ENCODE measurements around the gene HOXA6.

HOXA6 gene

GRCh38 chr7:27106901-27107240, 40.7 kb downstream of the HOXA6 start:
- Histone ChIP-seq H3K27ac (no peak overlapping the region), H3K4me3 (peak overlapping the region in 1 of 2 donors; percentile 24), H3K9me3 (no peaks in the 10 kb centered on the region), H3K27me3 (no peaks in the 10 kb centered on the region), H3K36me3 (peaks cover 0 to 9% (median 0%) of the 10 kb centered on the region in 3 donors), H3K4me1 (peaks cover 5 to 36% (median 25%) of the 10 kb centered on the region in 4 donors)
- intact Hi-C loops (cut with DNase I; ENCODE audit: low total_unique reads), result no loop called here
- no peak for DNase-seq
- TF ChIP-seq, protein P1, sequence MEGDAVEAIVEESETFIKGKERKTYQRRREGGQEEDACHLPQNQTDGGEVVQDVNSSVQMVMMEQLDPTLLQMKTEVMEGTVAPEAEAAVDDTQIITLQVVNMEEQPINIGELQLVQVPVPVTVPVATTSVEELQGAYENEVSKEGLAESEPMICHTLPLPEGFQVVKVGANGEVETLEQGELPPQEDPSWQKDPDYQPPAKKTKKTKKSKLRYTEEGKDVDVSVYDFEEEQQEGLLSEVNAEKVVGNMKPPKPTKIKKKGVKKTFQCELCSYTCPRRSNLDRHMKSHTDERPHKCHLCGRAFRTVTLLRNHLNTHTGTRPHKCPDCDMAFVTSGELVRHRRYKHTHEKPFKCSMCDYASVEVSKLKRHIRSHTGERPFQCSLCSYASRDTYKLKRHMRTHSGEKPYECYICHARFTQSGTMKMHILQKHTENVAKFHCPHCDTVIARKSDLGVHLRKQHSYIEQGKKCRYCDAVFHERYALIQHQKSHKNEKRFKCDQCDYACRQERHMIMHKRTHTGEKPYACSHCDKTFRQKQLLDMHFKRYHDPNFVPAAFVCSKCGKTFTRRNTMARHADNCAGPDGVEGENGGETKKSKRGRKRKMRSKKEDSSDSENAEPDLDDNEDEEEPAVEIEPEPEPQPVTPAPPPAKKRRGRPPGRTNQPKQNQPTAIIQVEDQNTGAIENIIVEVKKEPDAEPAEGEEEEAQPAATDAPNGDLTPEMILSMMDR (IDR thresholded peaks at IDR 0.05), result no peak

DNA sequence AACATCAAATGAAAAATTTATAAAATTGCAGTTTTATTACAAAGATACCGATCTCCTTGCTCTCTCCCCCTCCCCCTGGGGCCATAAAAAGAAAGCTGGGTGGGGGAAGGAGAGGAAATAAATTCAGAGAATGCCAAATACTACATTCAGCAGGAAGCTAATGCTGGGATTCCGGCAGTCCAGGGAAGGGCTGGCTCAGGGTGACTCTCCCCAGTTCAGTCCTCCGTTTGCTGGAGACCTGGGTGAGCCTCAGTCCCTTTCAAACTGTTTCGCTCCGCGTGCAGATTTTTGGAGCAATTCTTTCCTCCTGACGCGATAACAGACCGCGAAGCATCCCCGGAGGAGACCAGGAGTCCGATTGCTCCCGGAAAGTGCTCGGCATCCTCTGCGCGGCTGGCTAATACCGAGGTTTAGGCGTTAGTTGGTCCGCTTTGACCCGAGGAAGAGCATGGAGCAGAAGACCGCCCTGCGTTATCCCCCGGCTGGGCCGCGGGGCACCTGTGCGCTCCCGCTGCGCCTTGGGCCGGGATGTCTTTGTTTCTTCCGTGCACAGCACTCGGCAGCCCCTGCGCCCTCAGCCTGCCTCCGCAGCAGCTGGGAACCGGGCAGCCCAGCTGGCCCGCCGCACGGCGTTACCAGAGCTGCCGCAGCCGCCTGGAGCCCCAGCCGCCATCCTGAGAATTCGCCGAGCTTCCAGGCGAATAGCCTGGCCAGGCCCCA, 41.2 kb downstream of the HOXA6 start:
- Histone ChIP-seq H3K27ac (peak overlapping the region in 1 of 2 donors; percentile 11), H3K27me3 (no peaks in the 10 kb centered on the region), H3K36me3 (peaks cover 0 to 9% (median 0%) of the 10 kb centered on the region in 3 donors), H3K4me3 (peak overlapping the region in 1 of 2 donors; percentile 24), H3K4me1 (peaks cover 5 to 33% (median 21%) of the 10 kb centered on the region in 4 donors), H3K9me3 (no peaks in the 10 kb centered on the region)
- intact Hi-C loops (cut with DNase I; ENCODE audit: low total_unique reads), result no loop called here
- TF ChIP-seq, protein P1 (IDR thresholded peaks at IDR 0.05), result no peak
- no peak for DNase-seq

DNA sequence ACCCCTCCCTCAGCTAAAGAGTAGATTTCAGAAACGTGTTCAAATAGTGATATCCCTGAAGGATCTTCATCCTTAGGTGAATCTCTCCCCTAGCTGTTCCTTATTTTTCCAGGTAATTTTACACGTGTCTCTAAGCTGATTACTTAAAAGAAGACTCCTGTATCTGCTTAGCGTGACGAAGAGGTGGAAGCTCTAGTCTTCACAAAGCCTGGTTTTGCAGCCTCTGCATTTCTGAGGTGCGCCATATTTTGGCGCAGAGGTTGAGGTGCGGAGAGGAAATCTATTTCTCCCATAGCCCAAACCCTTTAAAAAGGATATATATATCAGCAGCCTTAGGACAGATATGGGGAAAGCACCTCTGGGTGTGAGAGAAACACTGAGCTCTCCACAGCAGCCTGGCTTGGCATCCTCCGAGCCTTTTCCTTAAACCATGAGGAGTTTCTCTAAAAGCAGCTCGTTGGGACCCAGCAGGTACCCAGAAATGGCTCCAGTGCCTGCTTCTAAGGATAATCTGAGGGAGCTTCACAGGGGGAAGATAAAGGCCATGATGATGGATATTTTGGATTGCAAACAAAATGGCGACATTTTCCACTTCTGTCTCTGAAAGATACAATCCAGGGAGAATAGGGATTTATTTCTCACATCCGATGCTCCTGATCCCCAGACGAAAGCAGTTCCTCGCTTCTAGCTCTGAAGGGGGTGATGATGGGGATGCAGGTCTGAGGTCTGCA, 42.1 kb downstream of the HOXA6 start:
- no peak for DNase-seq
- no peak overlapping the region for H3K27ac ChIP-seq
- TF ChIP-seq, protein P1 (IDR thresholded peaks at IDR 0.05), result no peak
- H3K4me1 ChIP-seq, result peaks cover 0 to 25% (median 15%) of the 10 kb centered on the region in 4 donors
- H3K27me3 ChIP-seq, result no peaks in the 10 kb centered on the region
- H3K9me3 ChIP-seq, result no peaks in the 10 kb centered on the region
- H3K36me3 ChIP-seq, result peaks cover 0 to 9% (median 0%) of the 10 kb centered on the region in 3 donors
- intact Hi-C loops (cut with DNase I; ENCODE audit: low total_unique reads), result no loop called here
- H3K4me3 ChIP-seq, result no peak overlapping the region

DNA sequence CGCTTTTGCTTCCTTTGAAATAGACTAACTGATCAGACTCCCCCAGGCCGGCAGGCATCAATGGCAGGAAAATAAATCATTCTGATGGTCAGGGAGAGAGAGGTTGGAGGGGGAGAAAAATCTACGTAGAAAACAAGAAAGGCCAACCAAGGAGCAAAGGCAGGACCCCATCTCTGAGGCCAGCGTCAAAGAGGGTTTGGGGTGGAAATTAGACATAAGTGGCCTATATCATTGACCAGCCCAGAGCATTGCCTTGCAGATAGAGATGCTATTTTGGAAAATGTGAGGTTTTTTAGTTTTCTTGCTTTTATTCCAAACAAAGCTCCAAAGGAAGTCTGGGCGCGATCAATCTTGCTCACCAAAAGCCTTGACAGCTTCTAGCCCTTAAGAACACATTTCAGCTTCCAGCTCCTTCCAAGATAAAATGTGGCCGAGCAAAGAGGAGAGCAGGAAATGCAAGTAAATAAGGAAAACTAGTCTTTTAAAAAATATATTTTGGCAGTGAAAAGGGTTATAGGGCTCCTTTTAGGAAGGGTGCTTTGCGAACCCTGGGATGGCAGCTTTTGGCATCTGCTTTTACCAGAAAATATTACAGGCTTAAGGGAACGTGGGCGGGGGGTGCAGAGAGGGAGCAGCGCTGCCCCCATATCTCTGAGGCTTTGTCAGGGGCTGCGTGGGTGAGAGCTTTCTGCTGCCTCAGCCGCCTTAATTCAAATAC, 43.1 kb downstream of the HOXA6 start:
- H3K4me3 ChIP-seq, result no peak overlapping the region
- peaks cover 0 to 9% (median 0%) of the 10 kb centered on the region in 3 donors for H3K36me3 ChIP-seq
- TF ChIP-seq, protein P1 (IDR thresholded peaks at IDR 0.05), result no peak
- H3K4me1 ChIP-seq, result peaks cover 0 to 16% (median 6%) of the 10 kb centered on the region in 4 donors
- H3K27ac ChIP-seq, result no peak overlapping the region
- no peak for DNase-seq
- no peaks in the 10 kb centered on the region for H3K9me3 ChIP-seq
- H3K27me3 ChIP-seq, result no peaks in the 10 kb centered on the region
- intact Hi-C loops (cut with DNase I; ENCODE audit: low total_unique reads), result no loop called here

DNA sequence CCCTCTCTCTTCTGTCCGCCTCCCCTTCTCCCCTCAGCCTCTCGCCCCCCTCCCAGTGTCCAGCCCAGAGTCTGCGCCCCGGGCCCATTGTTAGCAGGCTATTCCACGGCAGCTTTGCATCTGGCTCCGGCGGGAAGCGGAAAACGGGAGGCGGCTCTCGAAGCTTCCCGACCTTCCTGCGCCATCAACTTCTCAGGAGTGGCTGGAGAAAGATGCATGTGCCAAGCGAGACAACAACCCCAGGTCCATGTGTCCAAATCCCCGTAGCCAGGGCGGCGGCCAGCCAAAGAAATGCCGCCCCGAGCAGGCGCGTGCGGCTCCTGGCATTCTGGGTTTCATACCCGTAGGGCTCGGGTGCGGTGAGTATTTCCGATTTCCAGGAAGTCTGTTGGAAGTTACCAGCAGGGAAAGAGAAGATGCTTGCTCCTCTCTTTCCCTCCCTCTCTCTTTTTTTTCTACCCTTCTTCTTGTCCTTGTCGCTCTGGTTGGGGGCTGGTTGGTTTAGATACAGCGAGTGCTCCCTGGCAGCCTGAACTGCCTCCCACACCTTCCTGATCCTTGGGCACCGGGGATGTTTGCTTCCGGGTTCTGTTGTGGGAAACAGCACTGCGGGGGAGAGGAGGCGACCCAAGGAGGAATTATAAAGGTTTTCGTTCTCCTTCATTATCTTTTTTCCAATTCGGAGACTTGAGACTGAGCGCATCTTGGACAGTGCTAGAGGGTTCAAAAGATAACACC, 43.9 kb downstream of the HOXA6 start:
- Histone ChIP-seq H3K9me3 (no peaks in the 10 kb centered on the region), H3K27me3 (no peaks in the 10 kb centered on the region), H3K4me3 (peak overlapping the region in 1 of 2 donors; percentile 8), H3K4me1 (peaks cover 0 to 17% (median 8%) of the 10 kb centered on the region in 4 donors), H3K27ac (no peak overlapping the region), H3K36me3 (peaks cover 0 to 9% (median 0%) of the 10 kb centered on the region in 3 donors)
- TF ChIP-seq, protein P1 (IDR thresholded peaks at IDR 0.05), result no peak
- no peak for DNase-seq
- intact Hi-C loops (cut with DNase I; ENCODE audit: low total_unique reads), result no loop called here

Measured in tibial artery (tissue), 4 donors.